22Rv1 (cell line): ENCODE data around the gene PLAC8L1.

ENCODE experiments used
- CTCF ChIP-seq: fragments of 450-650 bp; IDR thresholded peaks from 2 replicates; pipeline ENCODE4 v1.5.1; 2017; ENCODE audit warnings: mild to moderate bottlenecking
- ZFX ChIP-seq: fragments of 450-650 bp; IDR thresholded peaks from 2 replicates; pipeline ENCODE4 v1.6.1; 2017; ENCODE audit warnings: antibody characterized with exemption, borderline replicate concordance

- no peak for TF ChIP-seq CTCF
- TF ChIP-seq ZFX = no peak
Observed at GRCh38 chr5:146068206-146068605, 37.2 kb downstream of the PLAC8L1 start.
